HepG2 (cell line): ENCODE data around the gene ACADVL. TPM values are rescaled to one million over a fixed set of nuclear protein-coding genes. Genes with fewer than 3 reads are reported as not detected.

ENCODE experiments used
- ARNT ChIP-seq: fragments of 450-650 bp; IDR thresholded peaks from 2 replicates; pipeline ENCODE4 v1.6.1; 2017
- EED ChIP-seq: sonication (generic); formaldehyde crosslinking; IDR thresholded peaks from 2 replicates; pipeline ENCODE4 v1.5.0; 2020; ENCODE audit warnings: mild to moderate bottlenecking, missing genetic modification reagents
- HMG20B ChIP-seq: conservative IDR thresholded peaks from 2 replicates; pipeline ENCODE4 v1.6.1; 2016; ENCODE audit warnings: missing genetic modification reagents, missing compliant biosample characterization
- MAZ ChIP-seq, 2 experiments: sonication (generic) in 1 of 2; formaldehyde crosslinking in 1 of 2; IDR thresholded peaks; 2 replicates each; pipeline versions ENCODE4 v1.5.0 to v1.6.1; 2012 to 2020; ENCODE audit warnings: low read depth in 2 of 2, mild to moderate bottlenecking in 2 of 2, borderline replicate concordance in 1 of 2, improper control_type of control experiment in 1 of 2, low read length in 1 of 2, missing genetic modification reagents in 1 of 2, moderate library complexity in 1 of 2
- MEIS1 ChIP-seq: sonication (generic); formaldehyde crosslinking; IDR thresholded peaks from 2 replicates; pipeline ENCODE4 v1.9.0; 2021; ENCODE audit warnings: mild to moderate bottlenecking, missing genetic modification reagents, moderate library complexity, borderline replicate concordance
- NCOA1 ChIP-seq: sonication (generic); formaldehyde crosslinking; IDR thresholded peaks from 2 replicates; pipeline ENCODE4 v1.9.0; 2021; ENCODE audit warnings: missing genetic modification reagents
- RAD51 ChIP-seq: fragments of 450-650 bp; IDR thresholded peaks from 2 replicates; pipeline ENCODE4 v1.6.1; 2016; ENCODE audit warnings: borderline replicate concordance
- RBAK ChIP-seq: sonication (generic); formaldehyde crosslinking; IDR thresholded peaks from 2 replicates; pipeline ENCODE4 v1.5.1; 2020; ENCODE audit warnings: mild to moderate bottlenecking, missing genetic modification reagents
- RXRA ChIP-seq: sonication (generic); formaldehyde crosslinking; IDR thresholded peaks from 2 replicates; pipeline ENCODE4 v1.5.1; 2020; ENCODE audit warnings: missing genetic modification reagents
- TBP ChIP-seq: sonication (generic); formaldehyde crosslinking; IDR thresholded peaks from 2 replicates; pipeline ENCODE4 v1.5.0; 2020; ENCODE audit warnings: missing genetic modification reagents
- TMF1 ChIP-seq: sonication (generic); formaldehyde crosslinking; IDR thresholded peaks from 2 replicates; pipeline ENCODE4 v1.8.1; 2022; ENCODE audit warnings: low read depth, missing genetic modification reagents
- TOE1 ChIP-seq: sonication (generic); formaldehyde crosslinking; IDR thresholded peaks from 2 replicates; pipeline ENCODE4 v1.4.0; 2020; ENCODE audit warnings: mild to moderate bottlenecking, missing genetic modification reagents
- ZFAT ChIP-seq: sonication (generic); formaldehyde crosslinking; conservative IDR thresholded peaks from 2 replicates; pipeline ENCODE4 v1.8.1; 2023; ENCODE audit warnings: missing genetic modification reagents, inconsistent platforms
- ZNF10 ChIP-seq: sonication (generic); formaldehyde crosslinking; IDR thresholded peaks from 2 replicates; pipeline ENCODE4 v1.4.0; 2020; ENCODE audit warnings: mild to moderate bottlenecking, low read depth, missing genetic modification reagents, borderline replicate concordance
- ZNF263 ChIP-seq: sonication (generic); formaldehyde crosslinking; IDR thresholded peaks from 2 replicates; pipeline ENCODE4 v1.4.0; 2020; ENCODE audit warnings: missing genetic modification reagents
- polyA plus RNA-seq, 8 experiments: library from polyadenylated mRNA; depleted of rRNA in 3 of 8; stranded (reverse) in 7 of 8; unstranded in 1 of 8; fragments of >200 nt; fragmentation: Illumina TruSeq in 4 of 8; extraction: Trizol in 4 of 8; gene quantifications; 2 replicates each; pipeline versions ENCODE4 v1.2.1 to v1.2.3, GENCODE V29; 2011 to 2016; ENCODE audit warnings: low read depth in 4 of 8, missing spikeins in 1 of 8, mixed read lengths in 1 of 8; ENCODE audit not compliant: insufficient read depth in 1 of 8
- total RNA-seq, 5 experiments: library from RNA; depleted of rRNA; stranded (reverse); fragments of >200 nt; fragmentation: Illumina TruSeq; extraction: Trizol; gene quantifications; 2 replicates each; pipeline ENCODE4 v1.2.3, GENCODE V29; 2016; ENCODE audit warnings: low read depth in 1 of 5
- TF ChIP-seq, protein P1 (sequence below): sonication (generic); formaldehyde crosslinking; IDR thresholded peaks from 2 replicates; pipeline ENCODE4 v1.5.1; 2020; ENCODE audit warnings: missing genetic modification reagents, mild to moderate bottlenecking, borderline replicate concordance
- TF ChIP-seq, protein P2 (sequence below): sonication (generic); formaldehyde crosslinking; IDR thresholded peaks from 2 replicates; pipeline ENCODE4 v1.5.0; 2020; ENCODE audit warnings: mild to moderate bottlenecking, missing genetic modification reagents, moderate library complexity
- TF ChIP-seq, protein P3 (sequence below): sonication (generic); formaldehyde crosslinking; IDR thresholded peaks from 2 replicates; pipeline ENCODE4 v1.9.0; 2021; ENCODE audit warnings: missing genetic modification reagents, borderline replicate concordance
- TF ChIP-seq, protein P4 (sequence below): sonication (generic); formaldehyde crosslinking; IDR thresholded peaks from 2 replicates; pipeline ENCODE4 v1.4.0; 2020; ENCODE audit warnings: missing genetic modification reagents, mild to moderate bottlenecking, borderline replicate concordance
- TF ChIP-seq, protein P5 (sequence below): sonication (generic); formaldehyde crosslinking; IDR thresholded peaks from 2 replicates; pipeline ENCODE4 v1.4.0; 2020; ENCODE audit warnings: missing genetic modification reagents

Gene ACADVL
- total and polyA plus RNA-seq, 2 of the 13 experiments (the other 11 are each of a cell fraction or from before 2014, with no cell fraction given) = 219 to 412 TPM

DNA sequence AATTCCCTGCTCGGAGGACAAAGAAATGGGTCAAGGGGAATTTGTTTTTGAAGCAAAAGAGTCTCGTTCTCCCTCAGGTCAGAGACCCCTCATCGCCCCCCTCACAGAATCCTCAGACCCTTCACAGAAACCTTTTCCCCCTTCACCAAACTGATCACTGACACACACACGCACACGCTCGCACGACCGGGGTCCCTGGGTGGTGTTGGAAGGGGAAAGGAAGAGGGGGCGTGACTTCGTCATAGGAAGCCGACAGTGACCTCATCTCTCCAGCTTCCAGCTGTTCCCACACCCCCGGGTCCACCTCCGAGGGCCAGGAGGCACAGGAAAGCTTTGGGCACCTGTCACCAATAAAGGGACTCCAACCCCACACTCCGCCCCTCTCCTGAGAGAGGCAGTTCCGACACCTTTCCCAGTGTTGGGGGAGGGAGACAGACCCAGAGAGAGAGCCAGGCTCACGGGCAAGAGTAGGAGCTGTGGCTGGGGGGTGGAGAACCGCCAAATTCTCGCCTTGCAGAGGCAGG lies 41.7 kb upstream of the ACADVL start (continued):
- TF ChIP-seq, protein P1, sequence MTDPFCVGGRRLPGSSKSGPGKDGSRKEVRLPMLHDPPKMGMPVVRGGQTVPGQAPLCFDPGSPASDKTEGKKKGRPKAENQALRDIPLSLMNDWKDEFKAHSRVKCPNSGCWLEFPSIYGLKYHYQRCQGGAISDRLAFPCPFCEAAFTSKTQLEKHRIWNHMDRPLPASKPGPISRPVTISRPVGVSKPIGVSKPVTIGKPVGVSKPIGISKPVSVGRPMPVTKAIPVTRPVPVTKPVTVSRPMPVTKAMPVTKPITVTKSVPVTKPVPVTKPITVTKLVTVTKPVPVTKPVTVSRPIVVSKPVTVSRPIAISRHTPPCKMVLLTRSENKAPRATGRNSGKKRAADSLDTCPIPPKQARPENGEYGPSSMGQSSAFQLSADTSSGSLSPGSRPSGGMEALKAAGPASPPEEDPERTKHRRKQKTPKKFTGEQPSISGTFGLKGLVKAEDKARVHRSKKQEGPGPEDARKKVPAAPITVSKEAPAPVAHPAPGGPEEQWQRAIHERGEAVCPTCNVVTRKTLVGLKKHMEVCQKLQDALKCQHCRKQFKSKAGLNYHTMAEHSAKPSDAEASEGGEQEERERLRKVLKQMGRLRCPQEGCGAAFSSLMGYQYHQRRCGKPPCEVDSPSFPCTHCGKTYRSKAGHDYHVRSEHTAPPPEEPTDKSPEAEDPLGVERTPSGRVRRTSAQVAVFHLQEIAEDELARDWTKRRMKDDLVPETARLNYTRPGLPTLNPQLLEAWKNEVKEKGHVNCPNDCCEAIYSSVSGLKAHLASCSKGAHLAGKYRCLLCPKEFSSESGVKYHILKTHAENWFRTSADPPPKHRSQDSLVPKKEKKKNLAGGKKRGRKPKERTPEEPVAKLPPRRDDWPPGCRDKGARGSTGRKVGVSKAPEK (CRISPR knock-in tag) = no peak
- TF ChIP-seq TMF1 = no peak; the same call in 1 of the 2 replicates
- TF ChIP-seq MAZ (IDR thresholded peaks at IDR 0.05; ENCODE audit: borderline replicate concordance, low read depth, low read length) = no peak
- TF ChIP-seq MAZ (CRISPR knock-in tag; IDR thresholded peaks at IDR 0.05; ENCODE audit: low read depth) = no peak
- TF ChIP-seq EED (CRISPR knock-in tag) = no peak
- TF ChIP-seq RAD51 = no peak
- TF ChIP-seq RXRA (CRISPR knock-in tag) = no peak
- no peak for TF ChIP-seq ZNF10 (CRISPR knock-in tag)
- TF ChIP-seq ZFAT (CRISPR knock-in tag) = no peak
- TF ChIP-seq, protein P2, sequence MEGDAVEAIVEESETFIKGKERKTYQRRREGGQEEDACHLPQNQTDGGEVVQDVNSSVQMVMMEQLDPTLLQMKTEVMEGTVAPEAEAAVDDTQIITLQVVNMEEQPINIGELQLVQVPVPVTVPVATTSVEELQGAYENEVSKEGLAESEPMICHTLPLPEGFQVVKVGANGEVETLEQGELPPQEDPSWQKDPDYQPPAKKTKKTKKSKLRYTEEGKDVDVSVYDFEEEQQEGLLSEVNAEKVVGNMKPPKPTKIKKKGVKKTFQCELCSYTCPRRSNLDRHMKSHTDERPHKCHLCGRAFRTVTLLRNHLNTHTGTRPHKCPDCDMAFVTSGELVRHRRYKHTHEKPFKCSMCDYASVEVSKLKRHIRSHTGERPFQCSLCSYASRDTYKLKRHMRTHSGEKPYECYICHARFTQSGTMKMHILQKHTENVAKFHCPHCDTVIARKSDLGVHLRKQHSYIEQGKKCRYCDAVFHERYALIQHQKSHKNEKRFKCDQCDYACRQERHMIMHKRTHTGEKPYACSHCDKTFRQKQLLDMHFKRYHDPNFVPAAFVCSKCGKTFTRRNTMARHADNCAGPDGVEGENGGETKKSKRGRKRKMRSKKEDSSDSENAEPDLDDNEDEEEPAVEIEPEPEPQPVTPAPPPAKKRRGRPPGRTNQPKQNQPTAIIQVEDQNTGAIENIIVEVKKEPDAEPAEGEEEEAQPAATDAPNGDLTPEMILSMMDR (CRISPR knock-in tag) = no peak
- TF ChIP-seq, protein P3, sequence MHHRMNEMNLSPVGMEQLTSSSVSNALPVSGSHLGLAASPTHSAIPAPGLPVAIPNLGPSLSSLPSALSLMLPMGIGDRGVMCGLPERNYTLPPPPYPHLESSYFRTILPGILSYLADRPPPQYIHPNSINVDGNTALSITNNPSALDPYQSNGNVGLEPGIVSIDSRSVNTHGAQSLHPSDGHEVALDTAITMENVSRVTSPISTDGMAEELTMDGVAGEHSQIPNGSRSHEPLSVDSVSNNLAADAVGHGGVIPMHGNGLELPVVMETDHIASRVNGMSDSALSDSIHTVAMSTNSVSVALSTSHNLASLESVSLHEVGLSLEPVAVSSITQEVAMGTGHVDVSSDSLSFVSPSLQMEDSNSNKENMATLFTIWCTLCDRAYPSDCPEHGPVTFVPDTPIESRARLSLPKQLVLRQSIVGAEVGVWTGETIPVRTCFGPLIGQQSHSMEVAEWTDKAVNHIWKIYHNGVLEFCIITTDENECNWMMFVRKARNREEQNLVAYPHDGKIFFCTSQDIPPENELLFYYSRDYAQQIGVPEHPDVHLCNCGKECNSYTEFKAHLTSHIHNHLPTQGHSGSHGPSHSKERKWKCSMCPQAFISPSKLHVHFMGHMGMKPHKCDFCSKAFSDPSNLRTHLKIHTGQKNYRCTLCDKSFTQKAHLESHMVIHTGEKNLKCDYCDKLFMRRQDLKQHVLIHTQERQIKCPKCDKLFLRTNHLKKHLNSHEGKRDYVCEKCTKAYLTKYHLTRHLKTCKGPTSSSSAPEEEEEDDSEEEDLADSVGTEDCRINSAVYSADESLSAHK (CRISPR knock-in tag) = no peak
- no peak for TF ChIP-seq NCOA1 (CRISPR knock-in tag)
- no peak for TF ChIP-seq ZNF263
- TF ChIP-seq MEIS1 (CRISPR knock-in tag) = no peak
- TF ChIP-seq, protein P4, sequence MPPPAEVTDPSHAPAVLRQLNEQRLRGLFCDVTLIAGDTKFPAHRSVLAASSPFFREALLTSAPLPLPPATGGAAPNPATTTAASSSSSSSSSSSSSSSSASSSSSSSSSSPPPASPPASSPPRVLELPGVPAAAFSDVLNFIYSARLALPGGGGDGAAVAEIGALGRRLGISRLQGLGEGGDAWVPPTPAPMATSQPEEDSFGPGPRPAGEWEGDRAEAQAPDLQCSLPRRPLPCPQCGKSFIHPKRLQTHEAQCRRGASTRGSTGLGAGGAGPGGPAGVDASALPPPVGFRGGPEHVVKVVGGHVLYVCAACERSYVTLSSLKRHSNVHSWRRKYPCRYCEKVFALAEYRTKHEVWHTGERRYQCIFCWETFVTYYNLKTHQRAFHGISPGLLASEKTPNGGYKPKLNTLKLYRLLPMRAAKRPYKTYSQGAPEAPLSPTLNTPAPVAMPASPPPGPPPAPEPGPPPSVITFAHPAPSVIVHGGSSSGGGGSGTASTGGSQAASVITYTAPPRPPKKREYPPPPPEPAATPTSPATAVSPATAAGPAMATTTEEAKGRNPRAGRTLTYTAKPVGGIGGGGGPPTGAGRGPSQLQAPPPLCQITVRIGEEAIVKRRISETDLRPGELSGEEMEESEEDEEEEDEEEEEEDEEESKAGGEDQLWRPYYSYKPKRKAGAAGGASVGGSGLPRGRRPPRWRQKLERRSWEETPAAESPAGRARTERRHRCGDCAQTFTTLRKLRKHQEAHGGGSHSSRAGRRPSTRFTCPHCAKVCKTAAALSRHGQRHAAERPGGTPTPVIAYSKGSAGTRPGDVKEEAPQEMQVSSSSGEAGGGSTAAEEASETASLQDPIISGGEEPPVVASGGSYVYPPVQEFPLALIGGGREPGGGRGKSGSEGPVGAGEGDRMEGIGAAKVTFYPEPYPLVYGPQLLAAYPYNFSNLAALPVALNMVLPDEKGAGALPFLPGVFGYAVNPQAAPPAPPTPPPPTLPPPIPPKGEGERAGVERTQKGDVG (CRISPR knock-in tag) = no peak
- TF ChIP-seq, protein P5, sequence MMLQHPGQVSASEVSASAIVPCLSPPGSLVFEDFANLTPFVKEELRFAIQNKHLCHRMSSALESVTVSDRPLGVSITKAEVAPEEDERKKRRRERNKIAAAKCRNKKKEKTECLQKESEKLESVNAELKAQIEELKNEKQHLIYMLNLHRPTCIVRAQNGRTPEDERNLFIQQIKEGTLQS (CRISPR knock-in tag) = no peak; the same call in 1 of the 2 replicates
- no peak for TF ChIP-seq TOE1
- TF ChIP-seq ARNT = no peak
- no peak for TF ChIP-seq TBP (CRISPR knock-in tag)
- no peak for TF ChIP-seq HMG20B (CRISPR knock-in tag)
- TF ChIP-seq RBAK = no peak
